GM23338 (cell line): Measurements from ENCODE around the gene HOXD1. TPM values are rescaled to one million over a fixed set of nuclear protein-coding genes. Genes with fewer than 3 reads are reported as not detected.
A peak's percentile ranks its signal among the peaks of the same experiment; 100 is the strongest.

ENCODE experiments used
- ATAC-seq: fragments of 200-7000 bp; cut with Tn5 transposase; 3 replicates; pipeline ENCODE4 v1.9.1; 2020
- DNase-seq: peaks from one replicate; pipeline ENCODE4 v3.0.0-alpha.2; 2015; ENCODE audit warnings: low spot score
- H2AFZ ChIP-seq: fragments of 200-600 bp; sonication (generic); 2 replicates; pipeline ENCODE4 v1.8.0; 2016; ENCODE audit warnings: antibody characterized with exemption, mild to moderate bottlenecking, moderate library complexity
- H3F3A ChIP-seq: fragments of 200-600 bp; sonication (generic); replicated peaks from 2 replicates; pipeline ENCODE4 v1.8.0; 2017; ENCODE audit warnings: antibody characterized with exemption, mixed run types, low read depth
- H3K27ac ChIP-seq: fragments of 200-600 bp; sonication (generic); 2 replicates; pipeline ENCODE4 v1.6.1; 2016; ENCODE audit warnings: low read depth
- H3K27me3 ChIP-seq: fragments of 200-600 bp; sonication (generic); 2 replicates; pipeline ENCODE4 v1.8.0; 2016; ENCODE audit warnings: mild to moderate bottlenecking, mixed run types, moderate library complexity; ENCODE audit not compliant: insufficient read depth
- H3K36me3 ChIP-seq: fragments of 200-600 bp; sonication (generic); 2 replicates; pipeline ENCODE4 v1.8.0; 2016; ENCODE audit warnings: mild to moderate bottlenecking; ENCODE audit not compliant: insufficient read depth
- H3K4me1 ChIP-seq: fragments of 200-600 bp; sonication (generic); 2 replicates; pipeline ENCODE4 v1.8.0; 2016; ENCODE audit warnings: mild to moderate bottlenecking, moderate library complexity; ENCODE audit not compliant: insufficient read depth
- H3K4me2 ChIP-seq: fragments of 200-600 bp; sonication (generic); 2 replicates; pipeline ENCODE4 v1.7.1; 2017; ENCODE audit warnings: mixed run types
- H3K4me3 ChIP-seq: fragments of 200-600 bp; sonication (generic); 2 replicates; pipeline ENCODE4 v1.6.1; 2016; ENCODE audit warnings: mixed run types
- H3K79me2 ChIP-seq: fragments of 200-600 bp; sonication (generic); replicated peaks from 2 replicates; pipeline ENCODE4 v1.8.0; 2017; ENCODE audit warnings: mild to moderate bottlenecking; ENCODE audit not compliant: insufficient read depth
- H3K9me2 ChIP-seq: fragments of 200-600 bp; sonication (generic); 2 replicates; pipeline ENCODE4 v1.8.0; 2017; ENCODE audit not compliant: insufficient read depth
- H4K20me1 ChIP-seq: fragments of 200-600 bp; sonication (generic); replicated peaks from 2 replicates; pipeline ENCODE4 v1.8.0; 2017; ENCODE audit warnings: mild to moderate bottlenecking; ENCODE audit not compliant: insufficient read depth
- H3K27ac Mint-ChIP-seq: 2 replicates; pipeline ENCODE4 v1.8.0; 2020; ENCODE audit warnings: inconsistent platforms, mild to moderate bottlenecking, moderate library complexity, mixed read lengths
- H3K27me3 Mint-ChIP-seq: 3 replicates; pipeline ENCODE4 v1.8.0; 2022; ENCODE audit warnings: low read depth, mild to moderate bottlenecking, moderate library complexity, mixed read lengths, inconsistent platforms; ENCODE audit not compliant: insufficient read depth, poor library complexity
- H3K36me3 Mint-ChIP-seq: 3 replicates; pipeline ENCODE4 v1.8.0; 2021; ENCODE audit warnings: low read depth, mild to moderate bottlenecking, inconsistent platforms, moderate library complexity, mixed read lengths
- H3K4me1 Mint-ChIP-seq: 3 replicates; pipeline ENCODE4 v1.8.0; 2020; ENCODE audit warnings: mild to moderate bottlenecking, inconsistent platforms, mixed read lengths
- H3K4me3 Mint-ChIP-seq: 3 replicates; pipeline ENCODE4 v1.8.0; 2021; ENCODE audit warnings: moderate library complexity, mild to moderate bottlenecking, inconsistent platforms, mixed read lengths
- H3K9me3 Mint-ChIP-seq: 3 replicates; pipeline ENCODE4 v1.8.0; 2020; ENCODE audit warnings: moderate library complexity, mild to moderate bottlenecking, inconsistent platforms, mixed read lengths
- EZH2 ChIP-seq: fragments of 200-600 bp; sonication (generic); IDR thresholded peaks from one replicate; pipeline ENCODE4 v1.8.0; 2017; ENCODE audit warnings: antibody characterized with exemption, mild to moderate bottlenecking, low read depth; ENCODE audit not compliant: unreplicated experiment
- EZH2phosphoT487 ChIP-seq: fragments of 200-600 bp; sonication (generic); IDR thresholded peaks from one replicate; pipeline ENCODE4 v1.8.1; 2018; ENCODE audit warnings: antibody characterized with exemption; ENCODE audit not compliant: unreplicated experiment
- JUNB ChIP-seq: IDR thresholded peaks from one replicate; pipeline ENCODE4 v1.6.1; 2016; ENCODE audit warnings: antibody characterized with exemption; ENCODE audit not compliant: unreplicated experiment
- REST ChIP-seq: IDR thresholded peaks from one replicate; pipeline ENCODE4 v1.6.1; 2018; ENCODE audit warnings: antibody characterized with exemption; ENCODE audit not compliant: unreplicated experiment
- ZNF331 ChIP-seq: fragments of 250-450 bp; sonication (Bioruptor Pico); IDR thresholded peaks from 2 replicates; pipeline ENCODE4 v1.5.0; 2020; ENCODE audit warnings: low read depth, mild to moderate bottlenecking, moderate library complexity
- polyA plus RNA-seq: library from polyadenylated mRNA; unstranded; fragments of >200 nt; fragmentation: Nextera tagmentation; extraction: Ambion mirVana; gene quantifications from 2 replicates; pipeline ENCODE4 v1.2.1, GENCODE V29; 2016
- total RNA-seq: library from RNA; depleted of rRNA; stranded (reverse); fragments of >200 nt; shearing (Covaris generic); gene quantifications from 2 replicates; pipeline ENCODE4 v1.2.3, GENCODE V29; 2014

The HOXD1 gene
- total and polyA plus RNA-seq, 2 experiments from 2014 or later = not detected

GRCh38 chr2:176147210-176147799 is 41.2 kb upstream of the HOXD1 start:
- Histone ChIP-seq H4K20me1 (peaks cover 34% of the 10 kb centered on the region), H2AFZ (no peak overlapping the region), H3K36me3 (no peaks in the 10 kb centered on the region), H3K27ac (no peak overlapping the region), H3K4me1 (peaks cover 13% of the 10 kb centered on the region), H3K4me3 (peak overlapping the region; percentile 38; the same call in 1 of the 2 replicates), H3K9me2 (no peaks in the 10 kb centered on the region), H3K79me2 (no peaks in the 10 kb centered on the region), H3F3A (peaks cover 20% of the 10 kb centered on the region; the same call in 1 of the 2 replicates), H3K27me3 (peaks cover 100% of the 10 kb centered on the region), H3K4me2 (peak overlapping the region; percentile 43; the same call in 1 of the 2 replicates)
- Mint-ChIP-seq H3K4me3 (0 out of 3 replicates have a peak overlapping the region, but pooled peaks have one; percentile 7), H3K36me3 (no peaks in the 10 kb centered on the region), H3K27ac (no peak overlapping the region), H3K9me3 (0 out of 3 replicates have a peak, but pooled peaks cover 2% of the 10 kb centered on the region), H3K27me3 (peaks cover 99% of the 10 kb centered on the region), H3K4me1 (peaks cover 15% of the 10 kb centered on the region)
- DNase-seq (no peak), ATAC-seq (no peak; the same call in 1 of the 3 replicates)
- TF ChIP-seq JUNB (no peak), EZH2 (peak; percentile 89), ZNF331 (CRISPR knock-in tag) (no peak), EZH2phosphoT487 (peak; percentile 89)

DNA sequence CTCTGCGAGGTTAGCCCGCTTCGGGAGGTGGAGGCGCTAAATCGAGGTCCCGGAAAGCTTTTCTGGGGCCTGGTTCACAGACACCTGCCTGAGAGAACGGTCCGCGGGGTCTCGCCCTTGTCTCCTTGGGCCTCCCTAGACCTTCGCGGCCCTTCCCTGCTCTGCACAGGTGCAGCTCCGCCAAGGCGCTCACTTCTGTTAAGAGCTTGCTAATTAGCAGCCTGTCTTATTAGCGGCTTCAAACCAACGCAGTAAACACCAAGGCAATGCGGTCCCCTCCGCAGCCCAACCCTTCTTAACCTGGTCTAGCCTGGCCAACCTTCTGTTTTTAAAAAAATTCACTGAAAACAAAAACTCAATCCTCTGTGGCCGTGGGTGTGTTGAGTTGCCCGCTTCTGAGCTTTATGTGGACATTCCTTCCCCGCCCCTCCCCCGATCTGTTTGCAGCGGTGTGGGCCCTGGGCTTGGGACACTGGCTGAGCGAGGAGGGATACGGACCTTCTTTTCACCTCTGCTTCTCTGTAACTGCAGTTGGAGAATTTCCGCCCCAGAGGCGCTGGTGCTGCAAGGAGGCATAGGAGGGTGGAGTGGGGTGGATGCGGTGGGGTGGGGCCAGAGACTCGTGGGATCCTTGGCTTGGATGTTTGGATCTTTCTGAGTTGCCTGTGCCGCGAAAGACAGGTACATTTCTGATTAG is 40.5 kb upstream of the HOXD1 start:
- Mint-ChIP-seq H3K27me3 (peaks cover 99% of the 10 kb centered on the region), H3K4me3 (peak overlapping the region; percentile 31; the same call in 1 of the 3 replicates), H3K27ac (no peak overlapping the region), H3K36me3 (no peaks in the 10 kb centered on the region), H3K9me3 (0 out of 3 replicates have a peak, but pooled peaks cover 2% of the 10 kb centered on the region), H3K4me1 (peaks cover 15% of the 10 kb centered on the region)
- peaks cover 17% of the 10 kb centered on the region for H3K4me1 ChIP-seq
- peaks cover 39% of the 10 kb centered on the region for H4K20me1 ChIP-seq
- H3K36me3 ChIP-seq = no peaks in the 10 kb centered on the region
- ATAC-seq = peak; percentile 23
- no peak overlapping the region for H3K27ac ChIP-seq
- TF ChIP-seq REST = no peak
- peak; percentile 93 for TF ChIP-seq EZH2phosphoT487
- TF ChIP-seq EZH2 = peak; percentile 100
- no peak overlapping the region for H3K4me3 ChIP-seq
- H2AFZ ChIP-seq = no peak overlapping the region
- peaks cover 20% of the 10 kb centered on the region; the same call in 1 of the 2 replicates for H3F3A ChIP-seq
- no peaks in the 10 kb centered on the region for H3K9me2 ChIP-seq
- H3K27me3 ChIP-seq = peaks cover 100% of the 10 kb centered on the region
- peak; percentile 68 for DNase-seq
- 0 out of 2 replicates have a peak overlapping the region, but pooled peaks have one; percentile 24 for H3K4me2 ChIP-seq
- no peaks in the 10 kb centered on the region for H3K79me2 ChIP-seq
